ENCODE results near the gene SORBS1.
A peak's percentile ranks its signal among the peaks of the same experiment; 100 is the strongest.

SORBS1 gene

DNA sequence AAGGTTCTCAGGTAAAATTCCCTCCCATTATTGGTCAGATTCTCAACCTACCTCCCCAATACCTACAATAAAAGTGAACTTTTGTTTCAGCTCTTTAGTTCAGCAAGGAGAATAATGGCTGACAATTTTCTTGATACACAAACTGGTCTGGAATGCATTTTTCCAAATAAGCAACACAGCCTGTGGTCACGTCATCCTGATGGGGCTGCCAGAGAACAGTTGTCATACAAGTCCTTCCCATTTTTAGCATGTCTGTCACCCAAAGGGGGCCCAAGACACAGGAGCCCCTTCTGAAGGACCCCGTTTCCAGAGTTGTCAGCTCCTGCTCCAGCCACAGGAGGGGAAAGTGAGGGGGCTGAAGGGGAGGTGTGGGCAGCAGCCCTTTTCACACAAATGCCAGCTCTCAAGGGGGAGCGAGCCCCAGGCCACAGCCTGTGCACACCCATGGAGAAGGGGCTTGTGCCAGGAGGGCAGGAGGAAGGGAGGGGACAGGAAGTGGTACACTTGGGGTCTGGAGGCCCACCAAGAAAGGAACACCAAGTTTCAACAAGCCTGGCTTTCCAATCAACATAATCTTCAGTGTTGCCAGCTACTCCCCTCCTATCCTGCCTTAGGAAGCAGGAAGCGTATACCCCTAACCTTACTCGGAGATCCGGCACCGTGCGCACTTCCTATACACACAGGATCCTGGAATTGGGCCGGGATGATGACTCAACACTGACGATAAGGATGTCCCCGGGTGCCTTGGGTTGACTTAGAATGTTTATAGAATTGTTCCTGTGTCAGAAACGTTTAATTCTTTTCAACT is 227.0 kb downstream of the SORBS1 start:
- Histone ChIP-seq H3K9ac (ENCODE audit: low read depth in 1 of 2, low read length in 2 of 2) (no peak overlapping the region), H3K36me3 (ENCODE audit: control insufficient read depth in 1 of 2, insufficient read depth in 2 of 2, low read length in 2 of 2) (peaks cover 0 to 6% of the 10 kb centered on the region in 2 donors), H3K27ac (ENCODE audit: low read depth, low read length) (peak overlapping the region; percentile 90), H3K9me3 (ENCODE audit: control insufficient read depth in 1 of 2, low read length in 2 of 2) (no peaks in the 10 kb centered on the region), H3K4me1 (ENCODE audit: control insufficient read depth in 1 of 2, insufficient read depth in 2 of 2, low read length in 2 of 2) (peaks cover 0 to 8% of the 10 kb centered on the region in 2 donors), H3K4me3 (ENCODE audit: low read depth in 1 of 2, low read length in 2 of 2) (no peak overlapping the region), H3K27me3 (ENCODE audit: control insufficient read depth in 1 of 2, insufficient read depth in 2 of 2, low read length in 2 of 2) (no peaks in the 10 kb centered on the region)

DNA sequence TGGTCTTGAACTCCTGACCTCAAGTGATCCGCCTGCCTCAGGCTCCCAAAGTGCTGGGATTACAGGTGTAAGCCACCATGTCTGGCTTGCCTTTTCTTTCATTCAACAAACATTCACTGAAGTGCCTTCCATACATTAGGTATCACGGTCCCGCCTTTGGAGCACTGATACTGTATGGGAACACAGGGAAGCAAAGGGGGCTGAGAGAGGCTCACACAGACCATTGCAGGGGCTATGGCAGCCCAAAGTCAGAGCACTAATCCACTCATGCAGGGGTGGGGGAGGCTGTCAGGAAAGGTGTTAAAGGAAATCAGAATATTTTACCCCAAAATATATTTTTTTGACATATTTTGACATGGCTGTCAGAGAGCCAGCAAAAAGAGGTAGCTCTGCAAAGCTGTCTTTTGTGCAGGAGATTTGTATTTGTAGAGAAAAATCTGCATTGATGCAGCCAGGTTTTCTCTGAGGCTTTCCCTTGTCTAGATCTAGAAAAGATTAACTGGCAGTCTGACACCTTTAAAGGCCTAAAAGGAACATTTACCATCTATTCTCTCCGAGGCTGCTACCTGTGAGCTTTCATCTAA is 228.4 kb downstream of the SORBS1 start:
- Histone ChIP-seq H3K27ac (ENCODE audit: low read depth, low read length) (no peak overlapping the region), H3K36me3 (ENCODE audit: control insufficient read depth in 1 of 2, insufficient read depth in 2 of 2, low read length in 2 of 2) (peaks cover 0 to 6% of the 10 kb centered on the region in 2 donors), H3K4me1 (ENCODE audit: control insufficient read depth in 1 of 2, insufficient read depth in 2 of 2, low read length in 2 of 2) (peaks cover 3 to 11% of the 10 kb centered on the region in 2 donors), H3K9me3 (ENCODE audit: control insufficient read depth in 1 of 2, low read length in 2 of 2) (no peaks in the 10 kb centered on the region), H3K27me3 (ENCODE audit: control insufficient read depth in 1 of 2, insufficient read depth in 2 of 2, low read length in 2 of 2) (no peaks in the 10 kb centered on the region), H3K4me3 (ENCODE audit: low read depth in 1 of 2, low read length in 2 of 2) (no peak overlapping the region), H3K9ac (ENCODE audit: low read depth in 1 of 2, low read length in 2 of 2) (no peak overlapping the region)

GRCh38 chr10:95331596-95332130 is 229.5 kb downstream of the SORBS1 start:
- Histone ChIP-seq H3K27ac (ENCODE audit: low read depth, low read length) (no peak overlapping the region), H3K4me1 (ENCODE audit: control insufficient read depth in 1 of 2, insufficient read depth in 2 of 2, low read length in 2 of 2) (peaks cover 11 to 19% of the 10 kb centered on the region in 2 donors), H3K9me3 (ENCODE audit: control insufficient read depth in 1 of 2, low read length in 2 of 2) (no peaks in the 10 kb centered on the region), H3K27me3 (ENCODE audit: control insufficient read depth in 1 of 2, insufficient read depth in 2 of 2, low read length in 2 of 2) (no peaks in the 10 kb centered on the region), H3K9ac (ENCODE audit: low read depth in 1 of 2, low read length in 2 of 2) (no peak overlapping the region), H3K36me3 (ENCODE audit: control insufficient read depth in 1 of 2, insufficient read depth in 2 of 2, low read length in 2 of 2) (peaks cover 0 to 6% of the 10 kb centered on the region in 2 donors), H3K4me3 (ENCODE audit: low read depth in 1 of 2, low read length in 2 of 2) (no peak overlapping the region)

DNA sequence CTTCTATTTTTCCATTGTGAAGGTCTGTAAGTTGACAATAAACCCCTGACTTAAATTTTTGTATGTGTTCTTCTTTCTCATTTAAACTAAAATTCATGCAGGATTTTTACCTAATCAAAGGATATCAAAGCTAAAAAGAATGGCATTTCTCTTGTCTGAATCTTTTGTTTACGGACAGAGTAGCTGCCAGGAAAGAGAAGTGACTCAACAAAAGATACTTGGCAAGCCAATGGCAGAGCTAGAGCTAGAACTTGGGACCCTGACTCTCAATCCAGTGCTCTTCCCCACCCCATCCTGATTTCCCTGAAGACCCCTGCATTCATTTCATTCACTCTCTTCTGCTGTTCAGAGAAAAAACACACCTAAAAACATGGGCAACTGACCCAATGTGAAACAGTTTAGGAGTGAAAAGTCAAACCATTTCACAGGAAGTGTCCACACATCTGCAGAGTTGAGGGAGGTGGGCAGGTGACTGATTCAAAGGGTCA is 230.2 kb downstream of the SORBS1 start:
- Histone ChIP-seq H3K9me3 (ENCODE audit: control insufficient read depth in 1 of 2, low read length in 2 of 2) (no peaks in the 10 kb centered on the region), H3K4me3 (ENCODE audit: low read depth in 1 of 2, low read length in 2 of 2) (no peak overlapping the region), H3K9ac (ENCODE audit: low read depth in 1 of 2, low read length in 2 of 2) (no peak overlapping the region), H3K27me3 (ENCODE audit: control insufficient read depth in 1 of 2, insufficient read depth in 2 of 2, low read length in 2 of 2) (no peaks in the 10 kb centered on the region), H3K4me1 (ENCODE audit: control insufficient read depth in 1 of 2, insufficient read depth in 2 of 2, low read length in 2 of 2) (peaks cover 11 to 24% of the 10 kb centered on the region in 2 donors), H3K27ac (ENCODE audit: low read depth, low read length) (no peak overlapping the region), H3K36me3 (ENCODE audit: control insufficient read depth in 1 of 2, insufficient read depth in 2 of 2, low read length in 2 of 2) (peaks cover 0 to 2% of the 10 kb centered on the region in 2 donors)

DNA sequence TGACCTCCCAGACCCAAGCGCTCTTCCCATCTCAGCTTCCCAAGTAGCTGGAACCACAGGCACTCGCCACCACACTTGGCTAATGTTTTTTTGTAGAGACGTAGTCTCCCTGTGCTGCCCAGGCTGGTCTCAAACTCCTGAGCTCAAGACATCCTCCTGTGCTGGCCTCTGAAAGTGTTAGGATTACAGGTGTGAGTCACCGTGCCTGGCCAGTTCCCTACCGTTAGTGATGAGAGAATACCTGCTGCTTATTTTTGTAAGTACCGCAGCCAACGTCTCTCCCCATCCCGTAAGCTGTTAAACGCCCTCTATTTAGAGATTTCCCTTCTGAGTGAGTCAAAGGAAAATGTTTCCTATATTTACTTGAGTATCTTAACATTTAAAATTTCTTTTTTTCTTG is 231.9 kb downstream of the SORBS1 start:
- no peak overlapping the region for H3K9ac ChIP-seq (ENCODE audit: low read depth in 1 of 2, low read length in 2 of 2)
- no peak overlapping the region for H3K27ac ChIP-seq (ENCODE audit: low read depth, low read length)
- H3K36me3 ChIP-seq (ENCODE audit: control insufficient read depth in 1 of 2, insufficient read depth in 2 of 2, low read length in 2 of 2), result no peaks in the 10 kb centered on the region
- H3K9me3 ChIP-seq (ENCODE audit: control insufficient read depth in 1 of 2, low read length in 2 of 2), result no peaks in the 10 kb centered on the region
- peaks cover 11 to 19% of the 10 kb centered on the region in 2 donors for H3K4me1 ChIP-seq (ENCODE audit: control insufficient read depth in 1 of 2, insufficient read depth in 2 of 2, low read length in 2 of 2)
- H3K4me3 ChIP-seq (ENCODE audit: low read depth in 1 of 2, low read length in 2 of 2), result no peak overlapping the region
- H3K27me3 ChIP-seq (ENCODE audit: control insufficient read depth in 1 of 2, insufficient read depth in 2 of 2, low read length in 2 of 2), result no peaks in the 10 kb centered on the region

GRCh38 chr10:95328013-95328412 is 233.2 kb downstream of the SORBS1 start:
- Histone ChIP-seq H3K4me3 (ENCODE audit: low read depth in 1 of 2, low read length in 2 of 2) (no peak overlapping the region), H3K36me3 (ENCODE audit: control insufficient read depth in 1 of 2, insufficient read depth in 2 of 2, low read length in 2 of 2) (no peaks in the 10 kb centered on the region), H3K27me3 (ENCODE audit: control insufficient read depth in 1 of 2, insufficient read depth in 2 of 2, low read length in 2 of 2) (no peaks in the 10 kb centered on the region), H3K27ac (ENCODE audit: low read depth, low read length) (no peak overlapping the region), H3K9me3 (ENCODE audit: control insufficient read depth in 1 of 2, low read length in 2 of 2) (no peaks in the 10 kb centered on the region), H3K9ac (ENCODE audit: low read depth in 1 of 2, low read length in 2 of 2) (no peak overlapping the region), H3K4me1 (ENCODE audit: control insufficient read depth in 1 of 2, insufficient read depth in 2 of 2, low read length in 2 of 2) (peaks cover 11 to 19% of the 10 kb centered on the region in 2 donors)

GRCh38 chr10:95327367-95327766 is 233.8 kb downstream of the SORBS1 start:
- no peak overlapping the region for H3K9ac ChIP-seq (ENCODE audit: low read depth in 1 of 2, low read length in 2 of 2)
- H3K9me3 ChIP-seq (ENCODE audit: control insufficient read depth in 1 of 2, low read length in 2 of 2), result no peaks in the 10 kb centered on the region
- H3K36me3 ChIP-seq (ENCODE audit: control insufficient read depth in 1 of 2, insufficient read depth in 2 of 2, low read length in 2 of 2), result no peaks in the 10 kb centered on the region
- peaks cover 11 to 19% of the 10 kb centered on the region in 2 donors for H3K4me1 ChIP-seq (ENCODE audit: control insufficient read depth in 1 of 2, insufficient read depth in 2 of 2, low read length in 2 of 2)
- no peak overlapping the region for H3K4me3 ChIP-seq (ENCODE audit: low read depth in 1 of 2, low read length in 2 of 2)
- H3K27ac ChIP-seq (ENCODE audit: low read depth, low read length), result peak overlapping the region; percentile 45
- no peaks in the 10 kb centered on the region for H3K27me3 ChIP-seq (ENCODE audit: control insufficient read depth in 1 of 2, insufficient read depth in 2 of 2, low read length in 2 of 2)

DNA sequence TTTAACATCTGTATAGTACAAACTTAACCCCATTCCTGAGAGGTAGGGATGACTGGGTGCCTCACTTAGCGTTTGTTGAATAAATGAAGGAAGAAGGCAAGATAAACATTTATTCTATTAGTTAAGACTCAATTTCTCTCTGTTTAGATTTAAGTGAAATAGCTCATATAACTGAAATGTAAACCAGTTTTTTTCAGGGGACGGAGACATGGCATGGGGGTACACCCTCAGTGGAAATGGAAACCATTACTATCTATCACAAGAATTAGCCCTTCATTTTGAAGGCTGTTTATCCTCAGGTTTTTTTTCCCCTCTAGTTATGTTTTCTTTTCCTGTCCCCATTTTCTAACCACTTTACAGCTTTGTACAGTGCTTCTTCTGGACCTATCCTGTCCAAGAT is 234.8 kb downstream of the SORBS1 start:
- Histone ChIP-seq H3K36me3 (ENCODE audit: control insufficient read depth in 1 of 2, insufficient read depth in 2 of 2, low read length in 2 of 2) (no peaks in the 10 kb centered on the region), H3K9me3 (ENCODE audit: control insufficient read depth in 1 of 2, low read length in 2 of 2) (no peaks in the 10 kb centered on the region), H3K27me3 (ENCODE audit: control insufficient read depth in 1 of 2, insufficient read depth in 2 of 2, low read length in 2 of 2) (no peaks in the 10 kb centered on the region), H3K4me1 (ENCODE audit: control insufficient read depth in 1 of 2, insufficient read depth in 2 of 2, low read length in 2 of 2) (peaks cover 11 to 19% of the 10 kb centered on the region in 2 donors), H3K9ac (ENCODE audit: low read depth in 1 of 2, low read length in 2 of 2) (no peak overlapping the region), H3K27ac (ENCODE audit: low read depth, low read length) (no peak overlapping the region), H3K4me3 (ENCODE audit: low read depth in 1 of 2, low read length in 2 of 2) (no peak overlapping the region)

DNA sequence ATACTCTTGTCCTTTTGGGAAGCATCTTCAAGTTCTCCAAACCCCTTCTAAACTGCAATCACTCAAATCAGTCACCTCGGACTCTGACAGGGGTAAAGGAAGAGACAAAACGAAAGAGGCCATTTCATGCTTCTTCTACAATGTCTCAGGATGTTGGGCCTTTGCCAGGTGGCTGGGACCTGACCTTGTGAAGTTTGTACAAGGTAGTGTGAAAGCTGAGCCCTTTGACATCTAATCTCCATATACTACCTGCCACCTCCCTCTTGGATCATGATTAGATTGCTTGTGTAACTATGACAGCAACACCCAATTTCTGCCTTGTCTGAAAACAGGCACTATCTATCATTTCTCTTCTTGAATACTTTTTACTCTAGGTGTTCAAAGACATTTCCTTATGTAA is 235.3 kb downstream of the SORBS1 start:
- Histone ChIP-seq H3K27me3 (ENCODE audit: control insufficient read depth in 1 of 2, insufficient read depth in 2 of 2, low read length in 2 of 2) (no peaks in the 10 kb centered on the region), H3K4me3 (ENCODE audit: low read depth in 1 of 2, low read length in 2 of 2) (no peak overlapping the region), H3K27ac (ENCODE audit: low read depth, low read length) (no peak overlapping the region), H3K9me3 (ENCODE audit: control insufficient read depth in 1 of 2, low read length in 2 of 2) (no peaks in the 10 kb centered on the region), H3K36me3 (ENCODE audit: control insufficient read depth in 1 of 2, insufficient read depth in 2 of 2, low read length in 2 of 2) (peaks cover 0 to 3% of the 10 kb centered on the region in 2 donors), H3K4me1 (ENCODE audit: control insufficient read depth in 1 of 2, insufficient read depth in 2 of 2, low read length in 2 of 2) (peaks cover 11 to 19% of the 10 kb centered on the region in 2 donors), H3K9ac (ENCODE audit: low read depth in 1 of 2, low read length in 2 of 2) (no peak overlapping the region)
